Loucy (cell line): ENCODE results near the gene PDE10A.

Experiments used
- H2AFZ ChIP-seq: fragments of 200-600 bp; sonication (generic); 2 replicates; pipeline ENCODE4 v1.6.0; 2016; ENCODE audit warnings: antibody characterized with exemption, mild to moderate bottlenecking, low read length, moderate library complexity
- H3F3A ChIP-seq: fragments of 200-600 bp; 2 replicates; pipeline ENCODE4 v1.6.0; 2016; ENCODE audit warnings: antibody characterized with exemption, low read depth, mild to moderate bottlenecking
- H3K27me3 ChIP-seq: fragments of 200-600 bp; sonication (generic); 2 replicates; pipeline ENCODE4 v1.6.1; 2014; ENCODE audit warnings: low read length, mild to moderate bottlenecking; ENCODE audit not compliant: insufficient read depth, poor library complexity, severe bottlenecking
- H3K36me3 ChIP-seq: fragments of 200-600 bp; sonication (generic); 2 replicates; pipeline ENCODE4 v1.6.1; 2016; ENCODE audit warnings: low read length; ENCODE audit not compliant: insufficient read depth
- H3K4me1 ChIP-seq: fragments of 200-600 bp; sonication (generic); 2 replicates; pipeline ENCODE4 v1.5.1; 2014; ENCODE audit warnings: low read length, mild to moderate bottlenecking; ENCODE audit not compliant: insufficient read depth, poor library complexity, severe bottlenecking
- H3K4me2 ChIP-seq: fragments of 200-600 bp; sonication (generic); 2 replicates; pipeline ENCODE4 v1.6.0; 2014; ENCODE audit warnings: antibody characterized with exemption, low read length, low read depth, mild to moderate bottlenecking; ENCODE audit not compliant: poor library complexity, severe bottlenecking
- H3K4me3 ChIP-seq: fragments of 200-600 bp; sonication (generic); 2 replicates; pipeline ENCODE4 v1.5.1; 2014; ENCODE audit warnings: low read length, mild to moderate bottlenecking, mixed read lengths; ENCODE audit not compliant: poor library complexity, severe bottlenecking
- H3K79me2 ChIP-seq: fragments of 200-600 bp; sonication (generic); 2 replicates; pipeline ENCODE4 v1.6.1; 2014; ENCODE audit warnings: low read length; ENCODE audit not compliant: insufficient read depth
- H3K9ac ChIP-seq: fragments of 200-600 bp; sonication (generic); 2 replicates; pipeline ENCODE4 v1.6.0; 2014; ENCODE audit warnings: mild to moderate bottlenecking, low read depth, low read length, moderate library complexity; ENCODE audit not compliant: poor library complexity, severe bottlenecking
- H3K9me2 ChIP-seq: fragments of 200-600 bp; sonication (generic); replicated peaks from 2 replicates; pipeline ENCODE4 v1.6.1; 2016; ENCODE audit warnings: low read depth, low read length, mixed read lengths
- H3K9me3 ChIP-seq: fragments of 200-600 bp; sonication (generic); 2 replicates; pipeline ENCODE4 v1.6.1; 2014; ENCODE audit warnings: mild to moderate bottlenecking, antibody characterized with exemption, low read length, low read depth; ENCODE audit not compliant: insufficient read depth
- H4K20me1 ChIP-seq: fragments of 200-600 bp; sonication (generic); 2 replicates; pipeline ENCODE4 v1.6.0; 2014; ENCODE audit warnings: antibody characterized with exemption, low read length, mild to moderate bottlenecking; ENCODE audit not compliant: insufficient read depth, poor library complexity, severe bottlenecking
- CTCF ChIP-seq: fragments of 200-600 bp; sonication (generic); conservative IDR thresholded peaks from 2 replicates; pipeline ENCODE4 v1.5.1; 2014; ENCODE audit warnings: mild to moderate bottlenecking, antibody characterized with exemption, low read length
- EZH2phosphoT487 ChIP-seq: fragments of 200-600 bp; IDR thresholded peaks from 2 replicates; pipeline ENCODE4 v1.6.1; 2018; ENCODE audit warnings: antibody characterized with exemption, mild to moderate bottlenecking, moderate library complexity, borderline replicate concordance

Gene PDE10A

GRCh38 chr6:165317723-165318122 lies 345.3 kb downstream of the PDE10A start:
- Histone ChIP-seq H2AFZ (no peak overlapping the region), H3K9me2 (no peaks in the 10 kb centered on the region), H3K9ac (no peak overlapping the region), H3K4me2 (no peak overlapping the region), H3F3A (no peaks in the 10 kb centered on the region), H3K36me3 (no peaks in the 10 kb centered on the region), H3K4me3 (no peak overlapping the region), H3K79me2 (no peaks in the 10 kb centered on the region), H3K9me3 (peaks cover 4% of the 10 kb centered on the region; the same call in 1 of the 2 replicates), H3K27me3 (no peaks in the 10 kb centered on the region), H4K20me1 (no peaks in the 10 kb centered on the region), H3K4me1 (no peaks in the 10 kb centered on the region)
- no peak for TF ChIP-seq EZH2phosphoT487
- no peak for TF ChIP-seq CTCF

- Histone ChIP-seq H3K9me2 (no peaks in the 10 kb centered on the region), H3K9me3 (no peaks in the 10 kb centered on the region; the same call in 1 of the 2 replicates), H3K27me3 (no peaks in the 10 kb centered on the region), H3K4me1 (no peaks in the 10 kb centered on the region), H3K4me2 (no peak within 1 kb of the TSS), H3K9ac (no peak within 1 kb of the TSS), H3F3A (no peaks in the 10 kb centered on the region), H4K20me1 (no peaks in the 10 kb centered on the region), H3K79me2 (no peaks in the 10 kb centered on the region), H3K36me3 (no peaks in the 10 kb centered on the region), H2AFZ (no peak within 1 kb of the TSS), H3K4me3 (no peak within 1 kb of the TSS)
- TF ChIP-seq EZH2phosphoT487 = no peak
- TF ChIP-seq CTCF = no peak
These were observed 353.9 kb downstream of the PDE10A start, which contains the start of gene C6orf118 for GRCh38 chr6:165308926-165309731. C6orf118 (minus strand) TSS chr6:165309605; CDS start chr6:165309586, 19 bp downstream.

GRCh38 chr6:165306955-165307354 lies 356.1 kb downstream of the PDE10A start:
- no peaks in the 10 kb centered on the region for H3F3A ChIP-seq
- no peaks in the 10 kb centered on the region for H3K27me3 ChIP-seq
- H2AFZ ChIP-seq = no peak overlapping the region
- H3K36me3 ChIP-seq = no peaks in the 10 kb centered on the region
- no peaks in the 10 kb centered on the region for H3K4me1 ChIP-seq
- H3K79me2 ChIP-seq = no peaks in the 10 kb centered on the region
- no peak overlapping the region for H3K4me2 ChIP-seq
- H3K9me2 ChIP-seq = no peaks in the 10 kb centered on the region
- TF ChIP-seq CTCF (no peak), EZH2phosphoT487 (no peak)
- H4K20me1 ChIP-seq = no peaks in the 10 kb centered on the region
- H3K9ac ChIP-seq = no peak overlapping the region
- H3K4me3 ChIP-seq = no peak overlapping the region
- H3K9me3 ChIP-seq = no peaks in the 10 kb centered on the region; the same call in 1 of the 2 replicates
